Measurements from ENCODE around the gene TMC8. TPM values are rescaled to one million over a fixed set of nuclear protein-coding genes. Genes with fewer than 3 reads are reported as not detected.

The TMC8 gene
- total and polyA plus RNA-seq, 2 experiments from 2014 or later: 1.1 to 3.1 TPM

DNA sequence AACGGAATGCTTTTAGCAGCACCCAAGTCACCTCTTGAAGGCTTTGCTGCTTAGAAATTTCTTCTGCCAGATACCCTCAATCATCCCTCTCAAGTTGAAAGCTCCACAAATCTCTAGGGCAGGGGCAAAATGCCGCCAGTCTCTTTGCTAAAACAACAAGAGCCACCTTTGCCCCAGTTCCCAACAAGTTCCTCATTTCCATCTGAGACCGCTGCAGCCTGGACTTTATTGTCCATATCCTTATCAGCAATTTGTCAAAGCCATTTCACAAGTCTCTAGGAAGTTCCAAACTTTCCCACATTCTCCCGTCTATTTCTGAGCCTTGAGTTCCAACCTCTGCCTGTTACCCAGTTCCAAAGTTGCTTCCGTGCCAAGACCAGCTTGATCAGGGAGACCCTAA lies 29.5 kb upstream of the TMC8 start:
- H3K27ac ChIP-seq: no peak overlapping the region
- no peak for DNase-seq (ENCODE audit: low read depth in 1 of 2, low spot score in 1 of 2)
- TF ChIP-seq, protein P1, sequence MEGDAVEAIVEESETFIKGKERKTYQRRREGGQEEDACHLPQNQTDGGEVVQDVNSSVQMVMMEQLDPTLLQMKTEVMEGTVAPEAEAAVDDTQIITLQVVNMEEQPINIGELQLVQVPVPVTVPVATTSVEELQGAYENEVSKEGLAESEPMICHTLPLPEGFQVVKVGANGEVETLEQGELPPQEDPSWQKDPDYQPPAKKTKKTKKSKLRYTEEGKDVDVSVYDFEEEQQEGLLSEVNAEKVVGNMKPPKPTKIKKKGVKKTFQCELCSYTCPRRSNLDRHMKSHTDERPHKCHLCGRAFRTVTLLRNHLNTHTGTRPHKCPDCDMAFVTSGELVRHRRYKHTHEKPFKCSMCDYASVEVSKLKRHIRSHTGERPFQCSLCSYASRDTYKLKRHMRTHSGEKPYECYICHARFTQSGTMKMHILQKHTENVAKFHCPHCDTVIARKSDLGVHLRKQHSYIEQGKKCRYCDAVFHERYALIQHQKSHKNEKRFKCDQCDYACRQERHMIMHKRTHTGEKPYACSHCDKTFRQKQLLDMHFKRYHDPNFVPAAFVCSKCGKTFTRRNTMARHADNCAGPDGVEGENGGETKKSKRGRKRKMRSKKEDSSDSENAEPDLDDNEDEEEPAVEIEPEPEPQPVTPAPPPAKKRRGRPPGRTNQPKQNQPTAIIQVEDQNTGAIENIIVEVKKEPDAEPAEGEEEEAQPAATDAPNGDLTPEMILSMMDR (IDR thresholded peaks at IDR 0.05; ENCODE audit: low read depth, low read length): no peak

DNA sequence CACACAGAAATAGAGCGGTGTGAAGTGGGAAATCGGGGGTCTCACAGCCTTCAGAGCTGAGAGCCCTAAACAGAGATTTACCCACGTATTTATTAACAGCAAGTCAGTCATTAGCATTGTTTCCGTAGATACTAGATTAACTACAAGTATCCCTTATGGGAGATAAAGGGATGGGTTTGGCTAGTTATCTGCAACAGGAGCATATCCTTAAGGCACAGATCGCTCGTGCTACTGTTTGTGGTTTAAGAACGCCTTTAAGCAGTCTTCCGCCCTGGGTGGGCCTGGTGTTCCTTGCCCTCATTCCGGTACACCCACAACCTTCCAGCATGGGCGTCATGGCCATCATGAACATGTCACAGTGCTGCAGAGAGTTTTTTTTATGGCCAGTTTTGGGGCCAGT lies 29.0 kb upstream of the TMC8 start:
- TF ChIP-seq, protein P1 (IDR thresholded peaks at IDR 0.05; ENCODE audit: low read depth, low read length): no peak
- no peaks in the 10 kb centered on the region for H3K27me3 ChIP-seq
- no peak for DNase-seq (ENCODE audit: low read depth in 1 of 2, low spot score in 1 of 2)
- no peak overlapping the region for H3K27ac ChIP-seq
- H3K9me3 ChIP-seq (ENCODE audit: low read depth): no peaks in the 10 kb centered on the region
- H3K4me3 ChIP-seq: no peak overlapping the region
- H3K36me3 ChIP-seq: peaks cover 39% of the 10 kb centered on the region
- peaks cover 9% of the 10 kb centered on the region for H3K4me1 ChIP-seq (ENCODE audit: low read depth)

More for the DNA sequence above, 29.5 kb upstream of the TMC8 start:
- peaks cover 5% of the 10 kb centered on the region for H3K4me1 ChIP-seq (ENCODE audit: low read depth)
- no peaks in the 10 kb centered on the region for H3K27me3 ChIP-seq
- no peak overlapping the region for H3K4me3 ChIP-seq
- no peaks in the 10 kb centered on the region for H3K9me3 ChIP-seq (ENCODE audit: low read depth)
- H3K36me3 ChIP-seq: peaks cover 42% of the 10 kb centered on the region

DNA sequence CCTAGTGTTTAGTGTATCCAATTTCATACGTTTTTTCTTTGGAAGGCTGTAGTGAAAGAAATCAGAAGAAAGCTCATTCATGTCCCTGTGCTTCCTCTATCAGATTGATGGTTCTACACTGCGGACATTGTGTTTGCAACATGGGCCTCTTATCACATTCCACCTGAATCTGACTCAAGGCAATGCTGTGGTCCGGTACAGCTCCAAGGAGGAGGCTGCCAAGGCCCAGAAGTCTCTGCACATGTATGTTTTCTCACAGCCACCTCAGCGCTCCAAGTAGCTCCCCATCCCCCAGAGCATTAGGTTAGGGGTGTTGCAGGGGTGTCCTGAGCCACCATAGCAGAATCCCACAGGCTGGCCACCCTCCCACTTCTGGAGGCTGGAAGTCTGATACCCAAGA lies 27.3 kb upstream of the TMC8 start:
- TF ChIP-seq, protein P1 (IDR thresholded peaks at IDR 0.05; ENCODE audit: low read depth, low read length): no peak
- H3K36me3 ChIP-seq: peaks cover 31% of the 10 kb centered on the region
- H3K27me3 ChIP-seq: no peaks in the 10 kb centered on the region
- DNase-seq (ENCODE audit: low read depth in 1 of 2, low spot score in 1 of 2): no peak
- no peak overlapping the region for H3K4me3 ChIP-seq
- no peaks in the 10 kb centered on the region for H3K9me3 ChIP-seq (ENCODE audit: low read depth)
- peak overlapping the region; percentile 77 for H3K27ac ChIP-seq
- peaks cover 9% of the 10 kb centered on the region for H3K4me1 ChIP-seq (ENCODE audit: low read depth)

DNA sequence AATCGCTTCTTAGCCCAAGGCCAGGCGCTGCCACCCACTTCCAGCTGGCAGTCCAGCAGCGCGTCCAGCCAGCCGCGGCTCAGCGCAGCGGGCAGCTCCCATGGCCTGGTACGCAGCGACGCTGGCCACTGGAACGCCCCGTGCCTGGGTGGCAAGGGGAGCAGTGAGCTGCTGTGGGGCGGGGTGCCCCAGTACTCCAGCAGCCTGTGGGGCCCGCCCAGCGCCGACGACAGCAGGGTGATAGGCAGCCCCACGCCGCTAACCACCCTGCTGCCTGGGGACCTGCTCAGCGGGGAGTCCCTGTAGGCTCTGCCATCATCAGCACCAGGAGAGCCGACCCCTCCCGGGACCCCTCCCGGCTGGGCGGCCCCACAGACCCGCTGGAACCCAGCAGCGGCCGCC lies 26.0 kb upstream of the TMC8 start:
- no peaks in the 10 kb centered on the region for H3K27me3 ChIP-seq
- H3K27ac ChIP-seq: peak overlapping the region; percentile 77
- H3K36me3 ChIP-seq: peaks cover 21% of the 10 kb centered on the region
- no peaks in the 10 kb centered on the region for H3K9me3 ChIP-seq (ENCODE audit: low read depth)
- no peak for DNase-seq (ENCODE audit: low read depth in 1 of 2, low spot score in 1 of 2)
- no peak overlapping the region for H3K4me3 ChIP-seq
- peaks cover 9% of the 10 kb centered on the region for H3K4me1 ChIP-seq (ENCODE audit: low read depth)
- TF ChIP-seq, protein P1 (IDR thresholded peaks at IDR 0.05; ENCODE audit: low read depth, low read length): no peak

DNA sequence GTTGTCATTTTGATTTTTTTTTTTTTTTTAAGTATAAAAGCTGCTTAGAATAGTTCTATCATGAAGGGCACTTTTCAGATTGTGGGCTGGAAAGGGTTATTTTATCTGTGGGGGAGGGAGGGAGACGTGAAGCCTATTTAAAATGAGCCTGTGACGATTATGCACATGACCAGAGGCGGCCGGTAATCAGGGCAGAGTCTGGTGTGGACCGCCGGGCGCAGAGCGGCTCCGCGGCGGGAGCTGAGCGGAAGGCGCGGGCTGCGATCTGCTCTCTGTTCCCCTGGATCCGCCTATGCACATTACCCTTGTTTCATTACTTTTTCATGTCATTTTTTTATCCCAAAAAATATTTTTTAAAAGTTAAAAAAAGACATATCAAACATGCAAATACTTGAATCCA lies 25.5 kb upstream of the TMC8 start:
- DNase-seq (ENCODE audit: low read depth in 1 of 2, low spot score in 1 of 2): no peak

More for the DNA sequence above, 25.5 kb upstream of the TMC8 start:
- H3K27me3 ChIP-seq: no peaks in the 10 kb centered on the region
- H3K4me1 ChIP-seq (ENCODE audit: low read depth): peaks cover 9% of the 10 kb centered on the region
- H3K36me3 ChIP-seq: peaks cover 16% of the 10 kb centered on the region
- TF ChIP-seq, protein P1 (IDR thresholded peaks at IDR 0.05; ENCODE audit: low read depth, low read length): no peak
- no peaks in the 10 kb centered on the region for H3K9me3 ChIP-seq (ENCODE audit: low read depth)
- peak overlapping the region; percentile 63 for H3K27ac ChIP-seq
- H3K4me3 ChIP-seq: no peak overlapping the region

All from cardiac muscle cell (in vitro differentiated cells and primary cell).